Nephron (organoid): Measurements from ENCODE around the gene NOD1.

Experiments
- H3K27ac Mint-ChIP-seq, 3 experiments: 2 replicates each; pipeline ENCODE4 v1.8.0; 2020; ENCODE audit warnings: mixed read lengths in 3 of 3, mild to moderate bottlenecking in 2 of 3, moderate library complexity in 1 of 3
- H3K27me3 Mint-ChIP-seq: 2 replicates; pipeline ENCODE4 v1.8.0; 2021; ENCODE audit warnings: low read depth, mild to moderate bottlenecking, moderate library complexity, mixed read lengths
- H3K36me3 Mint-ChIP-seq: 2 replicates; pipeline ENCODE4 v1.8.0; 2020; ENCODE audit warnings: low read depth, mixed read lengths
- H3K4me1 Mint-ChIP-seq: 2 replicates; pipeline ENCODE4 v1.8.0; 2020; ENCODE audit warnings: mixed read lengths
- H3K4me3 Mint-ChIP-seq, 3 experiments: 2 replicates each; pipeline ENCODE4 v1.8.0; 2020; ENCODE audit warnings: mild to moderate bottlenecking in 3 of 3, mixed read lengths in 3 of 3, moderate library complexity in 2 of 3
- H3K9me3 Mint-ChIP-seq: 2 replicates; pipeline ENCODE4 v1.8.0; 2020; ENCODE audit warnings: mixed read lengths
- CTCF ChIP-seq, 3 experiments: fragments of 200-600 bp; sonication (generic); IDR thresholded peaks; one replicate each; pipeline ENCODE4 v1.5.0; 2021; ENCODE audit warnings: antibody characterized with exemption in 3 of 3; ENCODE audit not compliant: unreplicated experiment in 3 of 3

Gene NOD1

GRCh38 chr7:30411173-30411572 lies 67.4 kb downstream of the NOD1 start:
- no peaks in the 10 kb centered on the region for H3K27me3 Mint-ChIP-seq
- TF ChIP-seq CTCF (IDR thresholded peaks at IDR 0.05; ENCODE audit: unreplicated experiment in 3 of 3) = no peak
- no peak overlapping the region for H3K4me3 Mint-ChIP-seq
- peaks cover 25% of the 10 kb centered on the region for H3K4me1 Mint-ChIP-seq
- H3K36me3 Mint-ChIP-seq = peaks cover 10% of the 10 kb centered on the region
- H3K9me3 Mint-ChIP-seq = peaks cover 12% of the 10 kb centered on the region
- H3K27ac Mint-ChIP-seq = no peak overlapping the region

- Mint-ChIP-seq H3K4me3 (no peak overlapping the region), H3K4me1 (peaks cover 20% of the 10 kb centered on the region), H3K27ac (no peak overlapping the region), H3K36me3 (peaks cover 5% of the 10 kb centered on the region), H3K9me3 (no peaks in the 10 kb centered on the region), H3K27me3 (no peaks in the 10 kb centered on the region)
- TF ChIP-seq CTCF (IDR thresholded peaks at IDR 0.05; ENCODE audit: unreplicated experiment in 3 of 3) = no peak
Measured at GRCh38 chr7:30406664-30407425, 71.7 kb downstream of the NOD1 start.

- Mint-ChIP-seq H3K9me3 (no peaks in the 10 kb centered on the region), H3K4me1 (peaks cover 23% of the 10 kb centered on the region), H3K36me3 (peaks cover 5% of the 10 kb centered on the region), H3K4me3 (no peak overlapping the region), H3K27ac (no peak overlapping the region), H3K27me3 (no peaks in the 10 kb centered on the region)
- TF ChIP-seq CTCF (IDR thresholded peaks at IDR 0.05; ENCODE audit: unreplicated experiment in 3 of 3) = no peak
Measured at GRCh38 chr7:30405179-30405578, 73.4 kb downstream of the NOD1 start.

- H3K4me1 Mint-ChIP-seq = peaks cover 23% of the 10 kb centered on the region
- no peak for TF ChIP-seq CTCF (IDR thresholded peaks at IDR 0.05; ENCODE audit: unreplicated experiment in 3 of 3)
- H3K36me3 Mint-ChIP-seq = peaks cover 5% of the 10 kb centered on the region
Measured at GRCh38 chr7:30403477-30403876, 75.1 kb downstream of the NOD1 start.

GRCh38 chr7:30396389-30396788 lies 82.2 kb downstream of the NOD1 start:
- no peak overlapping the region for H3K4me3 Mint-ChIP-seq
- peaks cover 10% of the 10 kb centered on the region for H3K4me1 Mint-ChIP-seq
- peak in 2 of 3 experiments; percentile 23 to 30 for TF ChIP-seq CTCF (IDR thresholded peaks at IDR 0.05; ENCODE audit: unreplicated experiment in 3 of 3)
- H3K27ac Mint-ChIP-seq = no peak overlapping the region
- H3K9me3 Mint-ChIP-seq = no peaks in the 10 kb centered on the region
- no peaks in the 10 kb centered on the region for H3K27me3 Mint-ChIP-seq
- no peaks in the 10 kb centered on the region for H3K36me3 Mint-ChIP-seq

More at GRCh38 chr7:30403477-30403876, 75.1 kb downstream of the NOD1 start:
- Mint-ChIP-seq H3K27me3 (no peaks in the 10 kb centered on the region), H3K27ac (no peak overlapping the region), H3K4me3 (no peak overlapping the region), H3K9me3 (no peaks in the 10 kb centered on the region)

GRCh38 chr7:30395676-30396075 lies 82.9 kb downstream of the NOD1 start:
- TF ChIP-seq CTCF (IDR thresholded peaks at IDR 0.05; ENCODE audit: unreplicated experiment in 3 of 3) = no peak
- H3K9me3 Mint-ChIP-seq = no peaks in the 10 kb centered on the region
- H3K36me3 Mint-ChIP-seq = no peaks in the 10 kb centered on the region

More at GRCh38 chr7:30395676-30396075, 82.9 kb downstream of the NOD1 start:
- no peaks in the 10 kb centered on the region for H3K27me3 Mint-ChIP-seq
- no peak overlapping the region for H3K27ac Mint-ChIP-seq
- peaks cover 8% of the 10 kb centered on the region for H3K4me1 Mint-ChIP-seq
- H3K4me3 Mint-ChIP-seq = no peak overlapping the region
